ENCODE measurements around the gene POU5F1.
"Not testable (repeated sequence)": the region's sequence is repeated elsewhere in the genome, so short reads cannot be mapped to it uniquely, and the experiment has no call there.

POU5F1 gene

DNA sequence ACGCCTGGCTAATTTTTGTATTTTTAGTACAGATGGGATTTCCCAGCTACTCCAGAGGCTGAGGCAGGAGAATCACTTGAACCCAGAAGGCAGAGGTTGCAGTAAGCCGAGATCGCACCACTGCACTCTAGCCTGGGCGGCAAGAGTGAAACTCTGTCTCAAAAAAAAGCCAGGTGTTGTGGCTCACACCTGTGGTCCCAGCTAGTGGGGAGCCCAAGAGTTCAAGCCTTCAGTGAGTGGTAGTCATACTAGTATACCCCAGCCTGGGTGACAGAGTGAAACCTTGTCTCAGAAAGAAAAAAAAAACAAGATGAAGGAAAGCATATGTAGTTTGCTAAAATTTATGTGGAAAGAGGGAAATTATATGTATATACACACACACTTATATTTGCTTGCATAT lies 20.0 kb upstream of the POU5F1 start:
- no peak for DNase-seq

GRCh38 chr6:31189223-31189622 lies 18.7 kb upstream of the POU5F1 start:
- DNase-seq: not testable (repeated sequence)

GRCh38 chr6:31187780-31188194 lies 17.3 kb upstream of the POU5F1 start:
- no peak for DNase-seq

DNA sequence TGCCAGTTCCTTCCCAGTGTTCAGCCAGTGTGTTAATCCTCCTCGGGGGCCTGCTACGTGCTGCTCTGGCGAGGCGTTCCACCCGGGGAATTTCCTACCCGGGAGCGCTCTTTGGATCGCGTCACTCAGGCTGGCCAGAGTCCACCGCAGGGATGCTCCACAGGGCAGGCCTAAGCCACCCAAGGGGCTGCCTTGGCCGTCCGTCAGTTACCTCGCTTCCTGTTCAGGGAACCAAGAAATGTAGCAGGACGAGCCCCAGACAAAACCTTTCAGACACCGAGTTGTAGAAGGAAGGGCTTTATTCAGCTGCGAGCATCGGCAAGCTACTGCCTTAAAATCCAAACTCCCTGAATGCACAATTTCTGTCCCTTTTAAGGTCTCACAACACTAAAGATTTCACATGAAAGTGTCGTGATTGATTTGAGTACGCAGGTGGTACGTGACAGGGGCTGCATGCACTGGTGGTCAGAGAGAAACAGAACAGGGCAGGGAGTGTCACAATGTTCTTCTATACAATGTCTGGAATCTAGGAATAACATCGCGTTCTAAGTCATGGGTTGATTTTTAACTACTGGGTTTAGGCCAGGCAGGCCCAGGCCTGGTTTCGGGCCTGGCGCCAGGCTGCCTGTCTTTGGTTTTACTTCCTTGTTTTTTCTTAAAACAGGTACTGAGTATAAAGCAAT lies 15.7 kb upstream of the POU5F1 start:
- no peak for DNase-seq

DNA sequence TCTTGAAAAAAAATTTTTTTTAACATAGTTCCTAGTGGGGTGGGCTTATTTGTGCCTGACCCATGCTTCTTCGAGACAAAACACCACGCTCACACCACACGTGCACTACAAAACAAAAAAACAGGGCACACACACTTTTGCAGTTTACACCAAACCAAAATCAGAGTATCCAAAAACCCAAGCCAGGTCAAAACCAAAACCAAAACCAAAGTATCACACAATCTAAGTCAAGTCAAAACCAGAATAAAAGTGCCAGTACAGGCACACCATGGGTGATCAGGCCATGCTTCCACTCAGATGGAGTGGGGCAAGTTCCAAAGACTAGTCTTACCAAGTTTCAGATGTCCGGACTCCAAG lies 15.2 kb upstream of the POU5F1 start:
- not testable (repeated sequence) for DNase-seq

DNA sequence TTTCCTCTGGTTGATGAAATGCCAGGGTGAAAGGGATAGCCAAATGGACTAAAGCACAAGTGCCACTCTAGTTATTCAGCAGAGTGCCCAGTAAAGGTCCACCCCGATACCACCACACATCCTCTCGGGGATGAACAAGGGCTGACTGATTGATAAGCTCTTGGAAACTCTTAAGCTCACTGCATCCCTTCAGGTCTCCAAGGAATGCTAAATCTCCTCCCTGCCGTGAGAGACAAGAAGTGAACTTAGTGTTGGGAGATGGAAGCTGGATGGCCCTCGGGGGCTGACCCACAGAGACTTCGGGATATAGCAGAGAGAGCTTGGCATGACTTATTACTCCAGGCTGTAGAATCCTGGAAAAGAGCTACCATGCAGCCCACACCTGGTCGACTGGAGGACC lies 13.4 kb upstream of the POU5F1 start:
- DNase-seq: not testable (repeated sequence)

- DNase-seq: not testable (repeated sequence)
Measured at GRCh38 chr6:31183287-31183686, 12.8 kb upstream of the POU5F1 start.

- DNase-seq: no peak
Measured at GRCh38 chr6:31180500-31180899, 10.0 kb upstream of the POU5F1 start.

GRCh38 chr6:31179896-31180295 lies 9.4 kb upstream of the POU5F1 start:
- no peak for DNase-seq

DNA sequence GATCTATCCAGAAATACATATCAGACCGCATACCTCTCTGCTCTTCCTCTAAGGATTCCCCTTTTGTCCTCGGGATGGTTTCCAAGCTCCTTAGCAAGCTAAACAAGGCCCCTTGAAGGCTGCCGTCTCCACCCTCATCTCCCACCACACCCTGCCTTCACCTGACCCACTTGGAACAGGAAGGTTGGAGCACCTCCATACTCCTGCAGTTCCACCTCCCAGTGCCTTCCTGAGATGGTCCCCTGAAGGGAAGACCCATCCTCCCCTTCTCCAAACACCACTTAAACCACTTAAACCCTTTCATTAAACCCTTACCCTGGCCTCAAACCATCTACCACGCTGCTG lies 8.5 kb upstream of the POU5F1 start:
- no peak for DNase-seq

DNA sequence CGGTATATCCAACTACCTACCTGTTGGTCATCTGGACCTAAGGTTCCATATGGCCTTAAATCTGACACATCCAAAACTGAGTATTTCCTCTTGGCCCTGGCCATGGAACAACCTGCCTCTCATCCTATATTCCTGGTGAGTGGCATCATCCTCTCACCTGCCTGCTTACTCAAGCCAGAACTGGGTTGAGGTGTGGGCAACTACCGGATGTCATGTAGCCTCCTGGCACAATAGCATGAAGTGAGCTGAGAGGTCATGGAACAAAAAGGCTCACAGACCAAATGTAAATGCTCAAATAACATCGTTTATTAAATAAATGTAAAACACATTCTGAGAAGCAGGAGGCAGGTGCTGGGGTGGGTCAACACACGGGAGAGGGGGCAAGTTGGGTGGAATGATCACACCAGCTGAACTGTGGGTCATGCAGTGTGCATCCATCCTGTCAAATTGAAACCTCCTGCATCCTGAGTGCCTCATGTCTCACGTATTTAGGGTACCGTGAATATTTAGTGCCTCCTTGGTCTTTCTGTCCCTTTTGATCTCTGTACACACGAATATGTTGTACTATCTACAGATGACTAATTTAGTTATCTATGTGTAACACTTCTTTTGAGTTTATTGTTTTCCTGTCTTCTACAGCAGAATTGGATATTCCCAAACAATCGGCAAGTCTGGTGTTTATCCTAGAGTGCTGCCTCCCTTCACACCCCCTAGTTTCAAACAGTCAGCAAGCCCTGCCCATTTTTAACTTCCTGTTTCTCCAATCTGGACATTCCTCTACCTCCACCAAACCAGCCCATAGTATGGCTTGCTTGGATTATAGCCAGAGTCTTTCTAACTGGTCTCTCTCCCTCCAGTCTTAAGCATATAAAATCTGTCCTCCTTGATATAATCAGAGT lies 7.9 kb upstream of the POU5F1 start:
- DNase-seq: no peak

DNA sequence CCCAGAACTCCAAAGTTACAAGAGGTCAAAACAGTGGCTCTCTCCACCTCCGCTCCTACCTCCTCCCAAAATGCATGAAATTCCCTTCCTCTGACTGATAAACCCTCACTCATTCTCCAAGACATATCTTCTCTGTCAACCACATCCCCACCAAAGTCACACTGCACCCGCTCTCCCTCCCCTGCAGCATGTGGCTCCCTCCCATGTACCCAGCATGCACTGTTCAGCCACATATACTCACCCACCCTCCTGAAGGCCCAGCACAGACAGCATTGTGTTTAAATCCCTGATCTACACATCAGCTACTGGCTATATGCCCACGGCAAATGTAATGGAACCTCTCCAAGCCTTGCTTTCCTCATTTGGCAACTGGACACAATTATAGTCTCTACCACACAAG lies 5.5 kb upstream of the POU5F1 start:
- DNase-seq: no peak

DNA sequence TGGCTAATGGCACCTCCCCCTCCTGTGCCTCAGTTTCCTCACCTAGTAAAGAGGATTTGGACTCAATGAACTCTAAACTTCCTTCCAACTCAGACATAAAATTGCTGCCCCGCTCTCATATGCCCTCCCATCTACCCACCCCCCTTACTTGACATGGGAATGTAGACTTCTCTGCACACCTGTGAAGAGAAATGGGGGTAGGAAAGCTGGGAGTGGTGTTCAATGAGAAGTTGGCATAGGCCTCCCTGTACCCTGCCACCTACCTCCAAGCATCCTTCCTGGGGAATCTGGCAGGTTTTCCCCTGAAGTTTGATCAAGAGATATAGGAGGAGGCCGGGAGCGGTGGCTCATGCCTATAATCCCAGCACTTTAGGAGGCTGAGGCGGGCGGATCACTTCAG lies 3.9 kb upstream of the POU5F1 start:
- DNase-seq: no peak

- no peak for DNase-seq
Measured at GRCh38 chr6:31173406-31173805, 2.9 kb upstream of the POU5F1 start.

- DNase-seq: no peak
Measured at GRCh38 chr6:31172973-31173384, 2.5 kb upstream of the POU5F1 start.

- DNase-seq: no peak
Measured at GRCh38 chr6:31171931-31172905, 1.7 kb upstream of the POU5F1 start.

DNA sequence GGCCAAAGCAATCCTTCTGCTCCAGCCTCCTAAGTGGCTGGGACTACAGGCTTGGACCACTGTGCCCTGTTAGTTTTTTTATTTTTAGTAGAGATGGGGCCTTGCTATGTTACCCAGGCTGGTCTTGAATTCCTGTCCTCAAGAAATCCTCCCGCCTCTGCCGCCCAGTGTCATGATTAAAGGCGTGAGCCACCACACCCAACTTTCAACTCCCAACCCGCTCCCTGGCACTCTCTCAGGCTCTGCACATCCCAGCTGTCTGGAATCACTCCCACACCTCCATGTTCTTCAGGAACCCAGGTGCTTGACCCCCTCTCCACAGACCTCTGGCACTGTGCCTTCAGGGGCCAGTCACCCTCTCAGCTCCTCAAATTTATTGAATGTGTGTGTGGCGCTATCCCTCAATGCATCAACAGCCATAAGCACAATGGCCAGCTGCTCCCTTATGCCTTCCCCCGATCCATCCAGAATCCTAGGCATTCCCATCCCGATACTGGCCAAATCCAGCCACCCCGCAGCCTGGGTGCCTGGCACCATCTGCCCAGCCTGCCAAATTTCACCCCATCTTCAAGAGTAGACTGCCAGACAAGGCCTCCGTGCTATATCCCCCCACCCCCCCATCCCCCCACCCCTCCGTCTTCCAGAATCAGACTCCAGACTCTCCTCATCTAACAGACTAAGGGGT lies 647 bp upstream of the POU5F1 start:
- DNase-seq: no peak

DNA sequence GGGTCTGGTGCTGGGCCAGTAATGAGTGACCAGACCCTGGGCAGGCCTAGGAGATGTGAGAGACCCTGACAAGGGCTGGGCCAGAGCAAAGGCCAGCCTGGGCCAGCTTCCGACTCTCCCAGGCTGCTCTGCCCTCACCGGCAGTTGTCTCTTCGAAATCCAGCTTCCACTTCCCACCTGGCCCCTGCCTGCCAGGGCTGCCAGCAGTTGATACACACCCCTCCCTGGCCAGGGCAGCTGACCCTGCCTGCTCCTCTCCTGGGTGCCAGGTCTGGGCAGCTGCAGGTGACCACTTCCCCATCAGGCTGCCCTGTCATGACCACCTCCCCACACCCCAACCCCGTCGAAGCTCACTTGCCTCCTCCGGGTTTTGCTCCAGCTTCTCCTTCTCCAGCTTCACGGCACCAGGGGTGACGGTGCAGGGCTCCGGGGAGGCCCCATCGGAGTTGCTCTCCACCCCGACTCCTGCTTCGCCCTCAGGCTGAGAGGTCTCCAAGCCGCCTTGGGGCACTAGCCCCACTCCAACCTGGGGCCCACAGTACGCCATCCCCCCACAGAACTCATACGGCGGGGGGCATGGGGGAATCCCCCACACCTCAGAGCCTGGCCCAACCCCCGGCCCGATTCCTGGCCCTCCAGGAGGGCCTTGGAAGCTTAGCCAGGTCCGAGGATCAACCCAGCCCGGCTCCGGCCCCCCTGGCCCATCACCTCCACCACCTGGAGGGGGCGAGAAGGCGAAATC lies 453 bp downstream of the POU5F1 start:
- DNase-seq: not testable (repeated sequence)

DNA sequence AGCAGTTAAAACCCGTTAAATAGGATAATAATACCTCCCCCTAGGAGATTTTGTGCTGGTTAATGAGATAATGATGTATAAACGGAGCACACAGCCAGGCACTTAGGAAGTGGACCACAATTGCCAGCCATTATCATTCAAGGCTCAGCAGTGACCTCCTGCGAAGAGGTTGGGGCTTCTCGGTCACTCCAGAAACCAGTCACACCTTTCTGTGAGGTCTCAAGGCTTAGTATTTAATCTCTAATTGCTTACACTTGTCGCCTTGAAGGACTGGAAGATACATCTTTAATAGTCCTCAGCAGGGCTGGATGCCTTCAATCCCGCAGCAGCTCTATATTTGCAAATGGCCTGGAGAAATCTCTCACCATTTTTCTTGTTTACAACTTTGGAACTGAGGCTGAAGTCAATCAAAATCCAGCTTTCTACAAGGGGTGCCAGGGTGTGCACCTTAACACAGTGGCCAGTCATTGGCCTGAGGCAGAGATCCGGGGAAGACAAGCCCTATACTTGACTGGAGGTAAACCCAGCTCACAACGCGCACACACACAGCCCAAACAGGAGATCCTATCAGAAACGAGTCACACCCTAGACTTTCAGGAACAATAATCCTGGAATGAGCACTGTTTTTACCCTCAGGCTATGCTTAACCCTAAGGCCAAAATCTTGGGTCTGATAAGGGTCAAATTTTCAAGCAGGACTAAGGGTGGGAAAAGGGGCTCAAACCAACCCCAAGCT lies 1.2 kb downstream of the POU5F1 start:
- no peak for DNase-seq

GRCh38 chr6:31168606-31169005 lies 1.9 kb downstream of the POU5F1 start:
- DNase-seq: no peak

GRCh38 chr6:31165986-31166385 lies 4.5 kb downstream of the POU5F1 start:
- no peak for DNase-seq
